Measurements from ENCODE around the gene OR5AU1.

OR5AU1 gene

GRCh38 chr14:21155963-21156362 is at the start of gene OR5AU1:
Gene OR5AU1 (minus strand): TSS chr14:21156063. CDS start chr14:21155872, 191 bp downstream.
- no peak for DNase-seq (ENCODE audit: low read depth, low spot score)

DNA sequence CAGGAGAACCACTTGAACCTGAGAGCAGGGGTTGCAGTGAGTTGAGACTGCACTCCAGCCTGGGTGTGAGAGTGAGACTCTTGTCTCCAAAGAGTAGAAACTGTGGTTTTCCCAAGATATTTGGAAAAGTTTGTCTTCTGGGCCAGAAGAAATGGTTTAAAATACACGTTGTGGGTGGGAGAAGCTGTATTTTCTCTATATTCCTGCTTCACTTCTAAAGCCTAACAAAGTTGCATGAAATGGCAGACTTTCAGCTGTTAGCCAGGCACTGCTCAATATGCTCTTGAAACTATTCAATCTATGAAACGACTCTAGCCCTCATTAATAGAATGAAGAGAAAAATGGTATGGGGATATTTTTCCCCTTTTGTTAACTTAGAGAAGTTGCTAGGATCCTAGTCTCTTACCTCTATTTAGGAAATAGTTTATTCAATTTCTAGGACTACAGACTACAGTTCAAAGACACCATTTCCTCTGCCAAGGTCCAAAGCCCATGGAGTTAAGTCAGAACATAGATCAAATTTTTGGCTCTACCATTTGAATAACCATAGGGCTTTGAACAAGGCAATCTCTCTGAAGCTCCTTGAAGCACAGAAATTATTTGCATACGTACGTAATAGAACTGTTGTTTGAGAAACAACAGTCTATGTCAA is 49.3 kb upstream of the OR5AU1 start:
- no peak for DNase-seq (ENCODE audit: low read depth, low spot score)

DNA sequence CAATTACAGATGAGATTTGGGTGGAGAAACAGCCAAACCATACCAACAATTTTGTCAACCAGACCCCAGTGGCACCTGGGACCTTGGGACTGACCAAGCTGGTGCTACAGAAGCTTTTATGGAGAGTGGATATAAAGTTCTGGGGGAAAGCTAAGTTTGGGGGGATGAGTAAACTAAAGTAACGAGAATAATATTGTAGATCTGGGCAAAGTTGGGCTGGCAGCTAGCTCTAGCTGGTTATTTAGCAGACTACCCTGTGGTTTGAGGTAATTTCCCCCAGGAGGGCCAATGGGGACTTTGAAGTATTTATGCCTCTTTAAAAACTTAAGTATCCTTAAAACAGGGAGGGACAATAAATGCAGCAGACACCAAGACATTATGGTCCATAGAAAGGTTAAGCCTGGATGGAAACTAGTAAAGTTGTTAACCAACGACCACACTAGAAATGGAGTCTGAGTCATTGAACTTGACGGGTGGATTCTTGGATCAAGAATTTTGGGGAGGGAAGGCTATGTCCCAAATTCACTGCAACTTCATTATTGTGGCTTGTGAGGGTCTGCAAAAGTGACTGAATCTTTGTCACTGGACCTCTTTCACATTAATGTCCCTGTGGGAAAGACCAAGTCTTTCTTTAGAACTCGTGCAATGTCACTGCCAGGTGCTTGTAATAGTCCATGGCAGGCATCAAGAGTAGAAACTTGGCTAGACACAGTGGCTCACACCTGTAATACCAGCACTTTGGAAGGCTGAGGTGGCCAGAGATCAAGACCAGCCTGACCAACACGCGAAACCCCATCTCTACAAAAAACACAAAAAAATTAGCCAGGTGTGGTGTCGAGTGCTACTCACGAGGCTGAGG is 48.5 kb upstream of the OR5AU1 start:
- DNase-seq (ENCODE audit: low read depth, low spot score): no peak

DNA sequence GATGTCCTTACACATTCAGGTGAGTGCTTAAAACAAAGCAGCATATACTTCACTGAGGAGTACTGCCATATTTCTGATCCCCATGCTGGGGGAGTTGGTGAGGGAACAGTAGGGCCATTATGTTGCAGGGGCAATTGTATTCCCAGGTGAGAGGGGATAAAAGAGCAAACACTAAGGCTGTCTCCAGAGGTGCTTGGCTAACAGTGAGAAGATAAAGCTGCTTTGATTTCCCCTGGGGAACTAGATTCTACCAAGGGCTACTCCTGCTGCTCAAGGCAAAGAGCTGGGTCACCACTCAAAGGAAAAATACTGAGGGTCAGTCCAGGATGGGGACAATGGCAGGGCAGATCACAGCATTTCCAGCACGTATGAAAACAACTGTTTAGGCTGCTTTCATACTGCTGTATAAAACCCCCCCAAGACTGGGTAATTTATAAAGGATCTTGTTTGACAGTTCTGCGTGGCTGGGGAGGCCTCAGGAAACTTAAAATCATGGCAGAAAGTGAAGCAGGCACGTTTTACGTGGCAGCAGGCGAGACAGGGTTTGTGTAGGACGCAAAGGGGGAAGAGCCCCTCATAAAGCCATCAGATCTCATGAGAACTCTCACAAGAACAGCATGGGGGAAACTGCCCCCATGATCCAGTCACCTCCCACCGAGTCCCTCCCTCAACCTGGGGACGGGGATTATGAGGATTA is 47.8 kb upstream of the OR5AU1 start:
- DNase-seq (ENCODE audit: low read depth, low spot score): no peak

DNA sequence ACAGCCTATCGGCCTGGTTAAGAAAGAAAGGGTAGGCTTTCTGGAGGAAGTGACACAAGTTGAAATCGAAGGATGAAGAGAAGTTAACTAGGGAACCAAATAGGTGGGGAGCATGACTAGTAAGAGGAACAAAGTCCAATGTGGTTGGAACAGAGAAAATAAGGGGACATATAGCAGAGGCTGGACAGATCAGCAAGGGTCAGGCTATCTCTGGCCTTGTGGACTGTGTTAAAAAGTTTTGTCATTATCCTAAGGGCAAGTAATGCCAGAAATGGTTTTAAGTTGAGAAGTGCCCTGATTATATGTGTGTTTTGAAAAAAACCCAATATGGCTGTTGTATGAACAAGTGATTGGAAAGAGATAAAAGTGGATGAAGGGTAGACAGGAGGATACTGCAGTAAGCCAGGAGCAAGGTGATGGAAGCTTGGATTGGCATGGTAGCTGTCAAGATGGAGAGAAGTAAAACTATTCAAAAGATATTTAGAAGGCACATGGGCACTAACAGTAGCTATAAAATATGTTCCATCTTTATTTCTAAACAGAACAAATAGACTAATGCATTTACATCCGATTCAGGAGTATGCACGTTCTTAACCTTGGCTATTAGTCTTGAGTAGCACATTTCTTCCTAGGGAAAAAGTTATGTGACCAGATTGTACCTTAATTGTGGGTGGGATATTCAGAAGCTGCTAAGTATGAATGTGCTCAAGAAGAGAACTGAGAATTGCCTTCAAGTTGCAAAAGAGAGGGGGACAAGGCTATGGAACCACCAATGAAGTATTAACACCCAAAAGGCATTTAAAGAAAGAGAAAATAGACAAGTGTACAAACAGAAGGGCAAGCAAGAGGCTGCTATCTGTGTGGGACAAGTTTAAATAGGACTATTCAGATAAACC is 46.8 kb upstream of the OR5AU1 start:
- no peak for DNase-seq (ENCODE audit: low read depth, low spot score)

GRCh38 chr14:21201732-21202462 is 46.0 kb upstream of the OR5AU1 start:
- no peak for DNase-seq (ENCODE audit: low read depth, low spot score)

GRCh38 chr14:21200752-21201461 is 45.0 kb upstream of the OR5AU1 start:
- DNase-seq (ENCODE audit: low read depth, low spot score): no peak

GRCh38 chr14:21199611-21200560 is 44.0 kb upstream of the OR5AU1 start:
- no peak for DNase-seq (ENCODE audit: low read depth, low spot score)

GRCh38 chr14:21197418-21198205 is 41.7 kb upstream of the OR5AU1 start:
- DNase-seq (ENCODE audit: low read depth, low spot score): no peak

DNA sequence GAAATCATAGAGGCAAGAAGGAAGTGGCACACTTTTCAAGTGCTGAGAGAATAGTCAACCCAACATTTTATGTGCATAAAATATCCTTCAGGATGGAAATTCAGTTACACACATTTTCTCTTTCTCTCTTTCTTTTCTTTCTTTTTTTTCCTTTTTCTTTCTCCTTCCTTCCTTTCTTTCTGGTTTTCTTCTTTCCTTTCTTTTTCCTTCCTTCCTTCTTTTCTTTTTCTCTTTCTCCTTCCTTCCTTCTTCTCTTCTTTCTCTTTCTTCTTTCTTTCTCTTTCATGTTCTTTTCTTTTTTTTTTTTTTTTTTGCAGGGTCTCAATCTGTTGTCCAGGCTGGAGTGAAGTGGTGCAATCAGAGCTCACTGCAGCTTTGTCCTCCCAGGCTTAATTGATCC is 38.7 kb upstream of the OR5AU1 start:
- no peak for DNase-seq (ENCODE audit: low read depth, low spot score)

DNA sequence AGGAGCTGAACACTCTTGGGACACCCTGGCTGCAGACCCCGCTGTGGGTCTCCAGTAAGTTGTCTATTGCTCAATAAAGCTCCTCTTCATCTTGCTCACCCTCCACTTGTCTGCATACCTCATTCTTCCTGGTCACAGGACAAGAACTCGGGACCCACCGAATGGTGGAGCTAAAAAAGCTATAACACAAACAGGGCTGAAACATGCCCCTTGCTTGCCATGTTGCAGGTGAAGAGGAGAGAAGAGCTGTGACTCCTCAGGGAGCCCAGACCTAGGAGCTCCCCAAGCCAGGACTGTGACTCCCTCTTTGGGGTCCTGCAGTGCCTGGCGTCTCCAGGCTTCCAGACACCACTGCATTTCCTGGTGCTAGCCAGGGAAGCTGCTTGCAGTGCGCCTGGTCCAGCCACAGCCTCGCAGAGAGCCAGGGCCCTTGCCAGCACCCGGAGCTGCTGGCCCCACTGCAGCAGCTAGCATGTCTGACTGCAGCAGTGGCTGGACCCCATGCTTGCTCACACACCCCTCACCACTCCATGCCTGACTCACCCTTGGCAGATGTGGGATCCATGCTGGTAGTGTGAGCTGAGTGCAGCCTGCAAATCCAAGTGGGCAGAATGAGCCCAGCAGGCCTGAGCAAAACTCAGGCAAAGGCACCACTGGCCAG is 37.1 kb upstream of the OR5AU1 start:
- DNase-seq (ENCODE audit: low read depth, low spot score): no peak

- DNase-seq (ENCODE audit: low read depth, low spot score): no peak
These were observed 36.6 kb upstream of the OR5AU1 start for GRCh38 chr14:21192447-21192822.

GRCh38 chr14:21191809-21192446 is 36.1 kb upstream of the OR5AU1 start:
- peak; percentile 65 for DNase-seq (ENCODE audit: low read depth, low spot score)

DNA sequence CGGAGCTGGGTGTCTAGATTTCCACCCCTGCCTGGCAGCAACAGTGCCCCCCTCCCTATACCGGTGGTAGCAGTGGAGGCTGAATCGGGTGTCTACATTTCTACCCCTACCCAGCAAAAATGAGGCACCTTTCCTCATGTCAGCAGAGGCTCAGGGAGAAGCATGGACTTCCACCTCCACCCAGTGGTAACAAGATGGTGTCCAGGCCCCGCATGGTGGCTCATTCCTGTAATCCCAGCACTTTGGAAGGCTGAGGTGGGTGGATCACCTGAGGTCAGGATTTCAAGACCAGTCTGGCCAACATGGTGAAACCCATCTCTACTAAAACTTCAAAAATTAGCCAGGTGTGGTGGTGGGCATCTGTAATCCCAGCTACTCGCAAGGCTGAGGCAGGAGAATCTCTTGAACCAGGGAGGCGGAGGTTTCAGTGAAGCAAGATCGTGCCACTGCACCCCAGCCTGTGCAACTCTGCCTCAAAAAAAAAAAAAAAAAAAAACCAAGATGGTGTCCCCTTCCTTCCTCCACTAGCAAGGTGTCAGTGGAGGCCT is 35.5 kb upstream of the OR5AU1 start:
- DNase-seq (ENCODE audit: low read depth, low spot score): no peak

GRCh38 chr14:21185491-21185890 is 29.6 kb upstream of the OR5AU1 start:
- no peak for DNase-seq (ENCODE audit: low read depth, low spot score)

DNA sequence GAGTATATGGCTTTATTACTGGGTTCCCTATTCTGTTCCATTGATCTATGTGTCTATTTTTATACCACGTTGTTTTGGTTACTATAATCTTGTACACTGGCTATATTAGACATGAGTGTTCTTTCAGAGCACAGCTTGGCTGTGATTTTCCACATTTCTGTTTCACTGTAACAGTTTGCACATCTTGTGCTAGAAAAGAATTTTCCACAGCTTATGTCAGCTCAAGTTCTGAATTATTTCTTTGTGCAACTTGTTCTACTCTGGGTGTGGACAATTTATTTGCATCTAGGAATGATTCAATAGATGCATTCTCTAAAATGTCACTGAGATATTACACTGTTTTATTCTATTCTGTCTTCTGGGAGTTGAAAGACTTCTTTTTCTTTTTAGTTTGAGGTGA is 28.4 kb upstream of the OR5AU1 start:
- no peak for DNase-seq (ENCODE audit: low read depth, low spot score)

DNA sequence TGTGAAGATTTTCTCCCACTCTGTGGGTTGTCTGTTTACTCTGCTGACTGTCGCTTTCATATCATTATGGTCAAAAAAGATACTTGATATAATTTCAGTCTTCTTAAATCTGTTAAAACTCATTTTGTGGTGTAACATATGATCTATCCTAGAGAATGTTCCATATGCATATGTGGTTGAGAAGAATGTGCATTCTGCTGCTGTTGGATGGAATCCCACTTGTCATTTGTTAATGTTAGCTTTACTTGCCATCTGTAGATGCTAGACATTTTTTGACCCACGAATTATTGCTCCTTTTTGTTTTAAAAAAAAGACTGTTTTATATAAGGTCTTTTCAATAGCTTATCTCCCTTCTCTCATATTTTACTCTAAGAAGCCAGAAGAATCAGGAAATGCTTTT is 26.3 kb upstream of the OR5AU1 start:
- no peak for DNase-seq (ENCODE audit: low read depth, low spot score)

Measured in iPS DF 19.7 (cell line).